GM23338 (cell line): Measurements from ENCODE around the gene RNU7-1. TPM values are rescaled to one million over a fixed set of nuclear protein-coding genes. Genes with fewer than 3 reads are reported as not detected.

ENCODE experiments used
- ATAC-seq: fragments of 200-7000 bp; cut with Tn5 transposase; 3 replicates; pipeline ENCODE4 v1.9.1; 2020
- DNase-seq: peaks from one replicate; pipeline ENCODE4 v3.0.0-alpha.2; 2015; ENCODE audit warnings: low spot score
- H2AFZ ChIP-seq: fragments of 200-600 bp; sonication (generic); 2 replicates; pipeline ENCODE4 v1.8.0; 2016; ENCODE audit warnings: antibody characterized with exemption, mild to moderate bottlenecking, moderate library complexity
- H3F3A ChIP-seq: fragments of 200-600 bp; sonication (generic); replicated peaks from 2 replicates; pipeline ENCODE4 v1.8.0; 2017; ENCODE audit warnings: antibody characterized with exemption, mixed run types, low read depth
- H3K27ac ChIP-seq: fragments of 200-600 bp; sonication (generic); 2 replicates; pipeline ENCODE4 v1.6.1; 2016; ENCODE audit warnings: low read depth
- H3K27me3 ChIP-seq: fragments of 200-600 bp; sonication (generic); 2 replicates; pipeline ENCODE4 v1.8.0; 2016; ENCODE audit warnings: mild to moderate bottlenecking, mixed run types, moderate library complexity; ENCODE audit not compliant: insufficient read depth
- H3K36me3 ChIP-seq: fragments of 200-600 bp; sonication (generic); 2 replicates; pipeline ENCODE4 v1.8.0; 2016; ENCODE audit warnings: mild to moderate bottlenecking; ENCODE audit not compliant: insufficient read depth
- H3K4me1 ChIP-seq: fragments of 200-600 bp; sonication (generic); 2 replicates; pipeline ENCODE4 v1.8.0; 2016; ENCODE audit warnings: mild to moderate bottlenecking, moderate library complexity; ENCODE audit not compliant: insufficient read depth
- H3K4me2 ChIP-seq: fragments of 200-600 bp; sonication (generic); 2 replicates; pipeline ENCODE4 v1.7.1; 2017; ENCODE audit warnings: mixed run types
- H3K4me3 ChIP-seq: fragments of 200-600 bp; sonication (generic); 2 replicates; pipeline ENCODE4 v1.6.1; 2016; ENCODE audit warnings: mixed run types
- H3K79me2 ChIP-seq: fragments of 200-600 bp; sonication (generic); replicated peaks from 2 replicates; pipeline ENCODE4 v1.8.0; 2017; ENCODE audit warnings: mild to moderate bottlenecking; ENCODE audit not compliant: insufficient read depth
- H3K9me2 ChIP-seq: fragments of 200-600 bp; sonication (generic); 2 replicates; pipeline ENCODE4 v1.8.0; 2017; ENCODE audit not compliant: insufficient read depth
- H4K20me1 ChIP-seq: fragments of 200-600 bp; sonication (generic); replicated peaks from 2 replicates; pipeline ENCODE4 v1.8.0; 2017; ENCODE audit warnings: mild to moderate bottlenecking; ENCODE audit not compliant: insufficient read depth
- H3K27ac Mint-ChIP-seq: 2 replicates; pipeline ENCODE4 v1.8.0; 2020; ENCODE audit warnings: inconsistent platforms, mild to moderate bottlenecking, moderate library complexity, mixed read lengths
- H3K27me3 Mint-ChIP-seq: 3 replicates; pipeline ENCODE4 v1.8.0; 2022; ENCODE audit warnings: low read depth, mild to moderate bottlenecking, moderate library complexity, mixed read lengths, inconsistent platforms; ENCODE audit not compliant: insufficient read depth, poor library complexity
- H3K36me3 Mint-ChIP-seq: 3 replicates; pipeline ENCODE4 v1.8.0; 2021; ENCODE audit warnings: low read depth, mild to moderate bottlenecking, inconsistent platforms, moderate library complexity, mixed read lengths
- H3K4me1 Mint-ChIP-seq: 3 replicates; pipeline ENCODE4 v1.8.0; 2020; ENCODE audit warnings: mild to moderate bottlenecking, inconsistent platforms, mixed read lengths
- H3K4me3 Mint-ChIP-seq: 3 replicates; pipeline ENCODE4 v1.8.0; 2021; ENCODE audit warnings: moderate library complexity, mild to moderate bottlenecking, inconsistent platforms, mixed read lengths
- H3K9me3 Mint-ChIP-seq: 3 replicates; pipeline ENCODE4 v1.8.0; 2020; ENCODE audit warnings: moderate library complexity, mild to moderate bottlenecking, inconsistent platforms, mixed read lengths
- CREB1 ChIP-seq: fragments of 250-450 bp; sonication (Bioruptor Pico); IDR thresholded peaks from 2 replicates; pipeline ENCODE4 v1.5.0; 2020; ENCODE audit warnings: low read depth, mild to moderate bottlenecking, moderate library complexity
- ETS1 ChIP-seq: IDR thresholded peaks from 2 replicates; pipeline ENCODE4 v1.6.1; 2016; ENCODE audit warnings: antibody characterized with exemption
- EZH2 ChIP-seq: fragments of 200-600 bp; sonication (generic); IDR thresholded peaks from one replicate; pipeline ENCODE4 v1.8.0; 2017; ENCODE audit warnings: antibody characterized with exemption, mild to moderate bottlenecking, low read depth; ENCODE audit not compliant: unreplicated experiment
- EZH2phosphoT487 ChIP-seq: fragments of 200-600 bp; sonication (generic); IDR thresholded peaks from one replicate; pipeline ENCODE4 v1.8.1; 2018; ENCODE audit warnings: antibody characterized with exemption; ENCODE audit not compliant: unreplicated experiment
- NANOG ChIP-seq: IDR thresholded peaks from 2 replicates; pipeline ENCODE4 v1.6.1; 2016; ENCODE audit warnings: antibody characterized with exemption, borderline replicate concordance
- POLR2AphosphoS5 ChIP-seq: IDR thresholded peaks from 2 replicates; pipeline ENCODE4 v1.6.1; 2016; ENCODE audit warnings: antibody characterized with exemption, low read depth
- REST ChIP-seq: IDR thresholded peaks from one replicate; pipeline ENCODE4 v1.6.1; 2018; ENCODE audit warnings: antibody characterized with exemption; ENCODE audit not compliant: unreplicated experiment
- STAT1 ChIP-seq: IDR thresholded peaks from one replicate; pipeline ENCODE4 v1.6.1; 2016; ENCODE audit warnings: antibody characterized with exemption; ENCODE audit not compliant: unreplicated experiment
- ZNF114 ChIP-seq: fragments of 250-450 bp; sonication (Bioruptor Pico); IDR thresholded peaks from 2 replicates; pipeline ENCODE4 v1.5.0; 2020; ENCODE audit warnings: mild to moderate bottlenecking, moderate library complexity
- ZNF462 ChIP-seq: fragments of 250-450 bp; sonication (Bioruptor Pico); IDR thresholded peaks from 2 replicates; pipeline ENCODE4 v1.5.0; 2020; ENCODE audit warnings: mild to moderate bottlenecking, moderate library complexity
- polyA plus RNA-seq: library from polyadenylated mRNA; unstranded; fragments of >200 nt; fragmentation: Nextera tagmentation; extraction: Ambion mirVana; gene quantifications from 2 replicates; pipeline ENCODE4 v1.2.1, GENCODE V29; 2016
- total RNA-seq: library from RNA; depleted of rRNA; stranded (reverse); fragments of >200 nt; shearing (Covaris generic); gene quantifications from 2 replicates; pipeline ENCODE4 v1.2.3, GENCODE V29; 2014

Gene RNU7-1
- total and polyA plus RNA-seq, 2 experiments from 2014 or later: not detected

- Histone ChIP-seq H3K79me2 (0 out of 2 replicates have a peak, but pooled peaks cover 5% of the 10 kb centered on the region), H3K36me3 (no peaks in the 10 kb centered on the region), H3K27me3 (no peaks in the 10 kb centered on the region), H3K4me1 (peaks cover 30% of the 10 kb centered on the region), H3K9me2 (no peaks in the 10 kb centered on the region), H2AFZ (no peak overlapping the region), H3K4me2 (no peak overlapping the region), H3K4me3 (no peak overlapping the region), H3K27ac (no peak overlapping the region), H4K20me1 (no peaks in the 10 kb centered on the region), H3F3A (peaks cover 20% of the 10 kb centered on the region)
- H3K36me3 Mint-ChIP-seq: no peaks in the 10 kb centered on the region
- peaks cover 2% of the 10 kb centered on the region; the same call in 2 of the 3 replicates for H3K9me3 Mint-ChIP-seq
- no peak for ATAC-seq
- peak overlapping the region; percentile 17; the same call in 1 of the 3 replicates for H3K4me3 Mint-ChIP-seq
- TF ChIP-seq ZNF114: no peak
- no peak for TF ChIP-seq NANOG
- no peak for TF ChIP-seq EZH2phosphoT487
- TF ChIP-seq ZNF462: no peak
- TF ChIP-seq CREB1 (CRISPR knock-in tag): no peak
- TF ChIP-seq REST: no peak
- TF ChIP-seq EZH2: no peak
- TF ChIP-seq ETS1: no peak
- no peak for TF ChIP-seq STAT1
- no peak for TF ChIP-seq POLR2AphosphoS5
- no peak overlapping the region for H3K27ac Mint-ChIP-seq
- no peak for DNase-seq
- peaks cover 49% of the 10 kb centered on the region for H3K4me1 Mint-ChIP-seq
- peaks cover 40% of the 10 kb centered on the region for H3K27me3 Mint-ChIP-seq
Observed at GRCh38 chr12:6948873-6949594, 5.4 kb downstream of the RNU7-1 start.
